ENCODE results near the gene CYP27A1. TPM values are rescaled to one million over a fixed set of nuclear protein-coding genes. Genes with fewer than 3 reads are reported as not detected.
A peak's percentile ranks its signal among the peaks of the same experiment; 100 is the strongest.

The CYP27A1 gene
- total and polyA plus RNA-seq, 9 of the 15 experiments (the other 6 are each of a cell fraction or from before 2014, with no cell fraction given), result 0.20 TPM; not detected in 8

DNA sequence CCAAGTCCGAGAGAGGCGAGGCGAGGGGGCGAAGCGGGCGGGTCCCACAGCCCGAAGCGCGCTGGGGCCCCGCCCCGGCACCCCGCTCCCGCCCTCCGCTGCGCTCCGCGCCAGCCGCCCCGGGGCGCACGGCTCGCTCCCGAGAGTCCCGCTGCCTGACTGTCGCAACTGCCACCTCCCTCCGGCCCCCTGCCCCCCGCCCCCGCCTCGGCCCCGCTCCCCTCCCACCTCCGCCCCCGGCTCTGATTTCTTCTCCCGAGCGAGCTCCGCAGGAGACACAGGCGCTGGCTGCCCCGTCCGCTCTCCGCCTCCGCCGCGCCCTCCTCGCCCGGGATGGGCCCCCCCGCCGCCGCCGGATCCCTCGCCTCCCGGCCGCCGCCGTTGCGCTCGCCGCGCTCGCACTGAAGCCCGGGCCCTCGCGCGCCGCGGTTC is 77.6 kb downstream of the CYP27A1 start, which contains the start of gene WNT6:
Gene WNT6, plus strand, starts transcription at position 250 of the 432 bp plus-strand sequence. CDS start 233 bp downstream, outside the sequence.
- no peaks in the 10 kb centered on the region for H3K36me3 ChIP-seq (ENCODE audit: control insufficient read depth, insufficient read depth, low read length)
- no TSS peak for BruUV-seq (replicated peaks)
- H3K79me2 ChIP-seq (ENCODE audit: control insufficient read depth, insufficient read depth, low read length), result no peaks in the 10 kb centered on the region
- FAIRE-seq (no peak), ATAC-seq (no peak), DNase-seq (ENCODE audit: extremely low read depth in 1 of 4, low spot score in 3 of 4) (peak in 2 of 4 experiments; percentile 28 to 34)
- H3K4me3 ChIP-seq, result no peak within 1 kb of the TSS
- no CpG with 5 or more reads among the region's 64 CpGs for WGBS (ENCODE audit: insufficient coverage, low coverage, missing lambda C conversion rate)
- no peak for TF ChIP-seq NFXL1 (CRISPR knock-in tag; IDR thresholded peaks at IDR 0.05)
- no peak for TF ChIP-seq LCOR (CRISPR knock-in tag; IDR thresholded peaks at IDR 0.05)
- TF ChIP-seq SRSF3 (IDR thresholded peaks at IDR 0.05; ENCODE audit: insufficient read depth, low read length), result no peak
- TF ChIP-seq, protein P1, sequence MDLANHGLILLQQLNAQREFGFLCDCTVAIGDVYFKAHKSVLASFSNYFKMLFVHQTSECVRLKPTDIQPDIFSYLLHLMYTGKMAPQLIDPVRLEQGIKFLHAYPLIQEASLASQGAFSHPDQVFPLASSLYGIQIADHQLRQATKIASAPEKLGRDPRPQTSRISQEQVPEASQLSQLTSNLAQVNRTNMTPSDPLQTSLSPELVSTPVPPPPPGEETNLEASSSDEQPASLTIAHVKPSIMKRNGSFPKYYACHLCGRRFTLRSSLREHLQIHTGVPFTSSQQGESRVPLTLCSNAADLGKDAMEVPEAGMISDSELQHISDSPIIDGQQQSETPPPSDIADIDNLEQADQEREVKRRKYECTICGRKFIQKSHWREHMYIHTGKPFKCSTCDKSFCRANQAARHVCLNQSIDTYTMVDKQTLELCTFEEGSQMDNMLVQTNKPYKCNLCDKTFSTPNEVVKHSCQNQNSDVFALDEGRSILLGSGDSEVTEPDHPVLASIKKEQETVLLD (IDR thresholded peaks at IDR 0.05), result no peak
- no peak for TF ChIP-seq KLF1 (tag; IDR thresholded peaks at IDR 0.05)
- no peak for TF ChIP-seq SREBF2 (CRISPR knock-in tag; IDR thresholded peaks at IDR 0.05)
- TF ChIP-seq, protein P2, sequence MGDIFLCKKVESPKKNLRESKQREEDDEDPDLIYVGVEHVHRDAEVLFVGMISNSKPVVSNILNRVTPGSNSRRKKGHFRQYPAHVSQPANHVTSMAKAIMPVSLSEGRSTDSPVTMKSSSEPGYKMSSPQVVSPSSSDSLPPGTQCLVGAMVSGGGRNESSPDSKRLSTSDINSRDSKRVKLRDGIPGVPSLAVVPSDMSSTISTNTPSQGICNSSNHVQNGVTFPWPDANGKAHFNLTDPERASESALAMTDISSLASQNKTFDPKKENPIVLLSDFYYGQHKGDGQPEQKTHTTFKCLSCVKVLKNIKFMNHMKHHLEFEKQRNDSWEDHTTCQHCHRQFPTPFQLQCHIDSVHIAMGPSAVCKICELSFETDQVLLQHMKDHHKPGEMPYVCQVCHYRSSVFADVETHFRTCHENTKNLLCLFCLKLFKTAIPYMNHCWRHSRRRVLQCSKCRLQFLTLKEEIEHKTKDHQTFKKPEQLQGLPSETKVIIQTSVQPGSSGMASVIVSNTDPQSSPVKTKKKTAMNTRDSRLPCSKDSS (IDR thresholded peaks at IDR 0.05; ENCODE audit: low read depth, partially characterized antibody), result no peak
- TF ChIP-seq MCM5 (IDR thresholded peaks at IDR 0.05; ENCODE audit: low read depth), result no peak
- TF ChIP-seq, protein P3, sequence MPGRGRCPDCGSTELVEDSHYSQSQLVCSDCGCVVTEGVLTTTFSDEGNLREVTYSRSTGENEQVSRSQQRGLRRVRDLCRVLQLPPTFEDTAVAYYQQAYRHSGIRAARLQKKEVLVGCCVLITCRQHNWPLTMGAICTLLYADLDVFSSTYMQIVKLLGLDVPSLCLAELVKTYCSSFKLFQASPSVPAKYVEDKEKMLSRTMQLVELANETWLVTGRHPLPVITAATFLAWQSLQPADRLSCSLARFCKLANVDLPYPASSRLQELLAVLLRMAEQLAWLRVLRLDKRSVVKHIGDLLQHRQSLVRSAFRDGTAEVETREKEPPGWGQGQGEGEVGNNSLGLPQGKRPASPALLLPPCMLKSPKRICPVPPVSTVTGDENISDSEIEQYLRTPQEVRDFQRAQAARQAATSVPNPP (IDR thresholded peaks at IDR 0.05; ENCODE audit: borderline replicate concordance, insufficient read depth, insufficient read length), result no peak
- TF ChIP-seq CREM (IDR thresholded peaks at IDR 0.05; ENCODE audit: low read depth), result no peak
- TF ChIP-seq MCM7 (IDR thresholded peaks at IDR 0.05), result no peak
- TF ChIP-seq EZH2 (IDR thresholded peaks at IDR 0.05; ENCODE audit: borderline replicate concordance, low read depth, low read length), result no peak
- TF ChIP-seq, protein P4, sequence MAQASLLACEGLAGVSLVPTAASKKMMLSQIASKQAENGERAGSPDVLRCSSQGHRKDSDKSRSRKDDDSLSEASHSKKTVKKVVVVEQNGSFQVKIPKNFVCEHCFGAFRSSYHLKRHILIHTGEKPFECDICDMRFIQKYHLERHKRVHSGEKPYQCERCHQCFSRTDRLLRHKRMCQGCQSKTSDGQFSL (CRISPR knock-in tag; IDR thresholded peaks at IDR 0.05), result no peak
- TF ChIP-seq, protein P4 (tag; IDR thresholded peaks at IDR 0.05), result no peak
- no peak for TF ChIP-seq IRF2 (CRISPR knock-in tag; IDR thresholded peaks at IDR 0.05)
- TF ChIP-seq NR4A1 (CRISPR knock-in tag; IDR thresholded peaks at IDR 0.05), result no peak
- TF ChIP-seq NR4A1 (tag; IDR thresholded peaks at IDR 0.05), result no peak
- ChIA-PET POLR2A (no interaction called here), CTCF (ENCODE audit: low intra/inter-chr PET ratio) (interaction anchor here (0.7 kb wide), 1 partner anchor 139 kb away, joined by 3 read pairs; no protein-coding TSS in a partner anchor)
- peaks cover 6% of the 10 kb centered on the region; the same call in 1 of the 2 replicates for H4K20me1 ChIP-seq (replicated peaks; ENCODE audit: control insufficient read depth, insufficient read depth, low read length)
- in situ Hi-C loops (cut with MboI), result loop anchor here (10.0 kb wide), 1 partner anchor 255 kb away; no protein-coding TSS in a partner anchor
- intact Hi-C loops (cut with micrococcal nuclease), result loop anchor here (10.0 kb wide), 1 partner anchor 295 kb away; no protein-coding TSS in a partner anchor
- peaks cover 0 to 48% of the 10 kb centered on the region in 2 experiments; a peak in 4 of 5 replicates for H3K27me3 ChIP-seq (ENCODE audit: control insufficient read depth in 2 of 2, insufficient read depth in 2 of 2, low read length in 2 of 2)
- no peak within 1 kb of the TSS for H2AFZ ChIP-seq (ENCODE audit: low read depth, low read length)
- H3K27ac ChIP-seq (ENCODE audit: extremely low read depth, low read depth, low read length), result no peak within 1 kb of the TSS
- no peaks in the 10 kb centered on the region for H3K9me1 ChIP-seq (ENCODE audit: control insufficient read depth, insufficient read depth, low read length)
- H3K4me2 ChIP-seq (ENCODE audit: insufficient read depth, low read length), result no peak within 1 kb of the TSS
- no peak within 1 kb of the TSS for H3K9ac ChIP-seq (ENCODE audit: insufficient read depth in 1 of 2, low read depth in 2 of 2, low read length in 2 of 2)
- H3K4me1 ChIP-seq (replicated peaks in 1 of 2; ENCODE audit: control insufficient read depth in 2 of 2, insufficient read depth in 2 of 2, low read length in 2 of 2), result peaks cover 3 to 15% of the 10 kb centered on the region in 2 experiments; a peak in 3 of 5 replicates
- no peaks in the 10 kb centered on the region for H3K9me3 ChIP-seq (replicated peaks; ENCODE audit: control insufficient read depth, insufficient read depth, low read depth, low read length)

Measured in K562 (cell line).